ENCODE results near the gene KDM2B.
A peak's percentile ranks its signal among the peaks of the same experiment; 100 is the strongest.

The KDM2B gene

DNA sequence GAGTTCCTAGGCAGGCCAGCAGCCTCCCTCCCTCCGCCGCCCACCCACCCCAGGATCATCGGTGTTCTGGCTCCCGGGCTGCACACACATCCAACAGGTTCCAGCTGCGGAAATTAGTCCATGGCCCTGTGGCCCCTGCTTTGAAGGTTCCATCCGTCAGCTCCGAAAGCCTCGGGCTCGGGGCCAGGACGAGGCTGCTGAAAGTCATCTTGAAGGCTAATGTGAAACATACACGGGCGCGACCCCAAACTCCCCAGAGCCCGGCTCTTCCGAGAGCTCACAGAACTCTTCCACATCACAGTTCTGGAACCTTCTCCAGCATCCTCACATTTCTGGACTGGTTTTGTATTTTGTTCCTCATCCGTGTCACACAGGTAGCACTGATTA, 19.8 kb downstream of the KDM2B start:
- DNase-seq (ENCODE audit: low spot score), result no peak

DNA sequence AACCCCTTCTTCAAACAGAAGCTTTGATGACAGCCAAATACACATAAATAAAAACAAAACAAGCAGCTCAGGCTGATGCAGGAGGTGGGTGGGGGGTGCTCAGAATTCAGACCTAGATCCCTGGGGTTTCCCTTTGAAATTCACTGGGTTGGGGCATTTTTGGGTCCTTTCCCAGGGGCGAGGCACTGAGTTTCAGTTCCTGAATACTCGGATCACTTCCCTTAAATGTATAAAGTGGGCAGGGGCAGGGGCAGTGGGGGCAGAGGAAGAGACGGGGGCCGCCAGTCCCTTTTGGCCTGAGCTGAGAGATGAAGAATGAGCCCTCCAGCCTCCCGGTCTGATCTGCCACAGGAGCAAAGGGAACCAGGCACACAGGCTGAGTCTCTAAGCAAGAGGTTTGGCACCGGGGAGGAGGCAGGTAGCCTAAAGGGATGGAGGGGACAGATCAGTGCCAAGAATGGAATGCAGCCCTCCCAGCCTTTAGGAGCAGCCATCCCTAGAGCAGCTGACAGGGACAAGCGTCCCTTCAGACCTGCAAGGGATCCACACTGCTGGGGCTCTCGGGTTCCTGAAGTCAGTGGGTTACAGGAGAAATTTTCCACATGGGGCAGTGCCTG, 20.3 kb downstream of the KDM2B start:
- no peak for DNase-seq (ENCODE audit: low spot score)

DNA sequence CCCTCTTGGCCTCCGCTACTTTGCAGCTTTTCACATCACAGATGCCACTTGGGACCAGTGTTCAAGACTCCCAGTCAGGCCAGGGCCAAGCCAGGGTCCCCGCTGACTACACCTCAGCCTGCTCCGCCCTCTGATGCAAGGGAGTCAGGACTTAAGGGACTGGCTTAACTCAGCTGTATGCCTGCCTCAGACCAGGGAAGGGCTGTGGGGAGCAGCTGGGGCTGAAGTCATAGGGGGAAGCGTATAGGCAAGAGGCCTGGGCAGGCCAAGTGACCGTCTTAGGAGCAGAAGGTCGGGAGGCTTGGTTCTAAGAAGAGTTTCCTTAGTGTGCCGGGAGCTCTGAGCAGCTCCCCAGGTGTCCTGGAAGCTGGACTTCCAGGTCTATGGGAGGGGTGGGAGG, 21.9 kb downstream of the KDM2B start:
- no peak for DNase-seq (ENCODE audit: low spot score)

DNA sequence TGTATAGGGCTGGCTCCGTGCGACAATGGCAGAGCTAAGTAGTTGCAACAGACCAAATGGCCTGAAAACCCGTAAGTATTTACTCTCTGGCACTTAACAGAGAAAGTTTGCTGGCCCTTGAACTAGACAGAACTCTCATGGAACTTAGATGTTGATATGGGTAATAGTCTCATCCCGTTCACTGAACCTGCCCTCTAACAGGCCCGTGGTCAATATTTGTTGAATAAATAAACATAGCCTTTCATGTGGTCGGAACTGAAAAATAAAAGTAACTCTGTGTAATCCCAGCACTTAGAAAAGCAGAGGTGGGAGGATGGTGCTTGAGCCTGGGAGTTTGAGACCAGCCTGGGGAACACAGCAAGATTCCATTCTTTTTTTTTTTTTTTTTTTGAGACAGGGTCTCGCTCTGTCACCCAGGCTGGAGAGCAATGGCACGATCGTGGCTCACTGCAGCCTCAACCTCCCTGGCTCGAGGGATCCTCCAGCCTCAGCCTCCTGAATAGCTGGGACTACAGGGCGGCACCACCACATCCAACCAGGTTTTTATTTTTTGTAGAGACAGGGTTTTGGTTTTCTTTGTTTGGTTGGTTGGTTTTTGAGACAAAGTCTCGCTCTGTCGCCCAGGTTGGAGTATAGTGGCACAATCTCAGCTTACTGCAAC, 29.7 kb downstream of the KDM2B start:
- no peak for DNase-seq (ENCODE audit: low spot score)

DNA sequence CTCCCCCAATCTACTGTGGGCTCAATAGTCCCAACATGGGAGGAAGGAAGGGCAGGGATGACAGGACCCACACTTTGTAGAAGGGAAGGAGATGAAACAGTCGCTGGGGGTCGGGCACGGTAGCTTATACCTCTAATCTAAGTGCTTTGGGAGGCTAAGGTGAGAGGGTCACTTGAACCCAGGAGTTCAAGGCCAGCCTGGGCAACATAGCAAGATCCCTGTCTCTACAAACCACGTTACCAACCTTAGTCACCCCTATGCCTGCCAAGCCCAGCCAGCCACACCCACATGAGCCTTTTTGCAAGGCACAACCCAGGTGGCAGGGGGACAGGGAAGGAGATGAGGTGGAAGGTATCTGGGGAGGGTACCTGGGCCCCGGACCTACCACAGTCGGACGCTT, 31.7 kb downstream of the KDM2B start:
- DNase-seq (ENCODE audit: low spot score), result no peak

DNA sequence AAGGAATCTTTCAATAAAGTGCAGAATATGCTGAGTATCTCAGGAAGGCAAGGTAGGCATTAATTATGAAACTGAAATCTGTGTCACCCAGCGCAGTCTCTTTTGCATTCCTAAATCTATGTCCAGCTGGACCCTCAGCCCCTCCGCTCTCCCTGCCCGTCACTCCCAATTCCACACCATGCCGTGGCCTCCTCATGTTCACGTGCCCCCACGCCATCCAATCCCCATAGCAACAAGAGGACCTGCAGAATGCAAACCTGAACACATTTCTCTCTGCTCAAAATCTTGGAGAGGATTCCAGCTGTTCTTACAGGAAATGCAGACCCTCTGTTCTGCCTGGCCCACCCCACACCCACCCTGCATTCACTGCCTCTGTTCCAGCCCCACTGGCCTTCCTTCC, 35.3 kb downstream of the KDM2B start:
- no peak for DNase-seq (ENCODE audit: low spot score)

DNA sequence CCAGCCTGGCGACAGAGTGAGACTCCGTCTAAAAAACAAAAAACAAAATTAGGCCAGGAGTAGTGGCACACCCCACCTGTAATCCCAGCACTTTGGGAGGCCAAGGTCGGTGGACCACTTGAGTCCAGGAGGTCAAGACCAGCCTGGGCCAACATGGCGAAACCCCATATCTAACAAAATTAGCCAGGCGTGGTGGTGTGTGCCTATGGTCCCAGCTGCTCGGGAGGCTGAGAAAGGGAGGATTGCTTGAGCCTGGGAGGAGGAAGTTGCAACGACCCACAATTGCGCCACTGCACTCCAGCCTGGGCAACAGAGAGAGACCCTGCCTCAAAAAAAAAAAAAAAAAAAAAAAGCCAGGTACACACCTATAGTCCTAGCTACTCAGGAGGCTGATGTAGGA, 37.0 kb downstream of the KDM2B start:
- no peak for DNase-seq (ENCODE audit: low spot score)

DNA sequence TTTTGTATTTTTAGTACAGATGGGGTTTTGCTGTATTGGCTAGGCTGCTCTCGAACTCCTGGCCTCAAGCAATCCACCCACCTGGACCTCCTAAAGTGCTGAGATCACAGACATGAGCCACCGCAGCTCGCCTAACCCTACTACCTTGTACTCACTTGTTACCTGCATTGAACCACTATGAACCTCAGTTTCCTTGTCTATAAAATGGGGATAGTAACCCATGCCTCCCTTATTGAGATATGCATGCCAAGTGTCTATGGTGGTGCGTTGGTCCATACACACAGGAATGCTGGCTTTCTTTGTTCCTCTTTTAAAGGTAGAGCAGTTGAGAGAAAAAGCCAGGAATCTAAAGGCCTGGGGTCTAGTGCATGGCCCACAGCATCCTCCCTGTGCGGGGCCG, 40.9 kb downstream of the KDM2B start:
- no peak for DNase-seq (ENCODE audit: low spot score)

DNA sequence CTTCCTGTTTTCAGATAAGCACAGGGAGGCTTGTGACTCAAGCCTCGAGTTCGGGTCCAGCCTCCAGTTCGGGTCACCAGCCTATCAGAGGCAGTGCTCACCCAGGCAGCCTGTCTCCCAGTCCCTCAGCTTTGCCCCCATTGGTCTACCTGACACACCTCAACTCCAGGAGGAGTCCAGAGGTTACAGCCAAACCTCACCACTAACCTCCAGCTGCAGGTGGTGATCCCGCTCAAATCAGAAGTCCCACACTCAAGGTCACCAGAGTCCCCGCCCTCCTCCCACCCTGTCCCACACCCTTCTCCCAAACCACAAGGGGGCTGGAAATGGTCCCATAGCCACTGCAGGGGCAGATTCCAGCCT, 42.1 kb downstream of the KDM2B start:
- no peak for DNase-seq (ENCODE audit: low spot score)

DNA sequence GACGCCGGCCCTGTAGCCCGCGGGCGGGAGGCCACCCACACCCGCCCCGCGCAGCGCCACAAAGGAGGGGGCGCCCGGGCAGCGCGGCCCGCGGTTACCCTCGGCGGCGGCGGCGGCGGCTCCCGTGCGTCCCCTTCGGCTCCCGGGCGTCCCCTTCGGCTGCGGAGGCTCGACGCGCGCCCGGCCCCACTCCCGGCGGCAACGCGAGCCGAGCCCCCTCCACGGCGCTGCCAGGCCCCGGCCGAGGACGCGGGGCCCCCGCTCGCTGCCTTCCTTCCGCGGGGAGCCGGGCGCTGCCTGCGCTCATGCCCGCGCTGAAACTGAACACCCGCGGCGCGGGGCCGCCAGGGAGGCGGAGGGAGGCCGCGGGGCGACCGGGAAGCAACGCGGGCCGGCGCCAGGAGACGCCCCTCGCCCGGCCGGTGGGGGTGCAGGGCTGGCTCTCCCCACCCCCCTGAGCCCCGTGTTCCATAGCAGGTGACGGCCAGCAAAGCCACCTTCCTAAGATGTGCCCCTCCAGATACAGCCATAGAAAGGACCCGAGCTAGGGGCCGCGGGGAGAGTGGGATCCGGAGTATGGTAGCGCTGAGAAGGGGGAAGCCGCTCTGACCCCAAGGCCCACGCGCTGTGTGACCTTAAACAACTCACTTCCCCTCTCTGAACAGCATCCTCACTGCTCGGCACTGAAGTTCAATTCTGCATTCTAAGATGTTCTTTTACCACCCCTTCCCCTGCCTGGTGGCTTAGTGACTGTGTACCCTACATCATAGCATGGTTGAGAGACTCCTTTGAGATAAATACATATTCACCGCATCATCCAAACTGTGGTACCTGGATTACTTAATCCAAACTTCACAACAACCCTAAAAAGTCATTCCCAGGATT, 42.8 kb downstream of the KDM2B start:
- no peak for DNase-seq (ENCODE audit: low spot score)

DNA sequence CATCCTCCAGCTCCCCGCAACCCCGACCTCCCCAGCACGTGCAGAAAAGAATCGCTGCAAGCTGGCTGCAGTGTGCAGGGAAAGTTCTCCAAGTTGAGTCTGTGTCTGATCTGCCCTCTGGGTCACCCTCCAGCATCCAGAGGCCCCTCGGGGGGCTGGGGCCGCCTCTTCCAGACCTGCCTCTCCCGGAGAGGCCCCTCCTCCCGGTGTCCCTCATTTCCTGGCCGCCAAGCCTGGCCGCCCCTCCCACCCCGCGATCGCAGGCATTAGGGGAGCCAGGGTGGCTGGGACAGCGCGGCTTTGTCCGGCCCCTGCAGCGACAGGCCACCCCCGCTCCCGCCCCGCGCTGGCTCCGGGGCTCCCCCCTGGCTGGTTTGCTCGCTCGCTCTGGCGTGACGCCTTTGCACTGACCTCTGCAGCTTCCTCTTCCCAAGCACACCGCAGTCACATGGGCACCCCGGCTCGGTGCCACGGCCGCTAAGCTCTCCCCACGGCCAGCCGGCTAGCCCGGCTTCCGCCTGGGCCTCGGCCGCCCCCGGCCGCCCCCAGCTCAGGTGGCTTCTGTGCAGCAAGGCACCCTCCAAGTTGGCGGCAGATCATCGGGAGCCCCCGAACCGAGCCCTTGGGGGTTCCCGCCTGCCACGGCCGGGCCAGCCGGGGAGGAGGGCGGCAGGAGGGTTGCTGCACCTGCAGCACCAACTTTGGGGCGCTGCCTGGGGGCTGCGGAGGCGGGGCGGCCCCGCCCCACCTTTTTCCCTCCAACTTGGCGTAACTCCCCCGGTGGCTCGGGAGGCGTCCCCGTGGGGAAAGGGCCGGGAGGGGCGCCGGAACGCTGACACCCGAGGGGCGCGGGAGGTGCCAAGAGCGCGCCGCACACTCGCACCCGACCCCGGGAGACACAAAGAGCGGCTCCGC, 43.7 kb downstream of the KDM2B start:
- DNase-seq (ENCODE audit: low spot score), result peak; percentile 91

DNA sequence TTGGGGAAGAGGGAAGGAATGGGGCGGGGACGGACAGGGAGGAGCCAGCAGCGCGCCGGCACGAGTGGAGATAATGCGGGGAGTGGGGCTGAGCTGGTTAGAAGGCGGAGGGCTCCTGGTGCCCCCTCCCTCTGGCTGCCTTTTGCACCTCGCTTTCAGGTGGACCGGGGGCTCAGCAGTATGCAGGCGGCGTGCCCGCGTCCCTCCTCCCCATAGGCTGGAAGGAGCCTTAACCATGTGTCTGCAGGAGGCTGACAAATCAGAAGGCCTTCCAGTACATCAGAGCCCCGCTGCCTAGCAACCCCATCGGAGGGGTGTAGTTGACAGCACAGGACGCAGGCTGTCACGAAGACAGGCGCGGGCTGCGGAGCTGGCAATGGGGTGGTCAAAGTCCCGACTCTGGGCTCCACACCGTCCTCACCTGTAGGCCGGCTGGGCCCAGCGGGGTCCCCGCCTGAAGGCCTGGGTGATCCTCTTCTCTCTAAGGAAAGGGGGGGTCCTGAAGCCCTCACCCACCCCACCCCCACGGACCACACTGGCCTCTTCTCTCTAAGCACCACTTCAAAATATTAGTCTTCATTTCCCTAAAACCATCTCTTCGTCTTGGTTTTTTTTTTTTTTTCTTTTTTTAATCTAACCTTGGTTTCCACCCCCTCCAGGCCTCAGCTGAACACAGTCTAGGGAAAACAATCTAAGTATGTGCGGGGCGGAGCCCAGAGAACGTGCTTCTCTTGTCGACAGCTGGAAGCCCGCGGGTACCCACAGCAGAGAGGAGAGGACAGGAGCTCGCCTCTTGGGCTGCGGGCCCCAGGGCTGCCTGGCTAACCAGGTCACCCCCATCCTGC, 44.5 kb downstream of the KDM2B start:
- DNase-seq (ENCODE audit: low spot score), result peak; percentile 91

DNA sequence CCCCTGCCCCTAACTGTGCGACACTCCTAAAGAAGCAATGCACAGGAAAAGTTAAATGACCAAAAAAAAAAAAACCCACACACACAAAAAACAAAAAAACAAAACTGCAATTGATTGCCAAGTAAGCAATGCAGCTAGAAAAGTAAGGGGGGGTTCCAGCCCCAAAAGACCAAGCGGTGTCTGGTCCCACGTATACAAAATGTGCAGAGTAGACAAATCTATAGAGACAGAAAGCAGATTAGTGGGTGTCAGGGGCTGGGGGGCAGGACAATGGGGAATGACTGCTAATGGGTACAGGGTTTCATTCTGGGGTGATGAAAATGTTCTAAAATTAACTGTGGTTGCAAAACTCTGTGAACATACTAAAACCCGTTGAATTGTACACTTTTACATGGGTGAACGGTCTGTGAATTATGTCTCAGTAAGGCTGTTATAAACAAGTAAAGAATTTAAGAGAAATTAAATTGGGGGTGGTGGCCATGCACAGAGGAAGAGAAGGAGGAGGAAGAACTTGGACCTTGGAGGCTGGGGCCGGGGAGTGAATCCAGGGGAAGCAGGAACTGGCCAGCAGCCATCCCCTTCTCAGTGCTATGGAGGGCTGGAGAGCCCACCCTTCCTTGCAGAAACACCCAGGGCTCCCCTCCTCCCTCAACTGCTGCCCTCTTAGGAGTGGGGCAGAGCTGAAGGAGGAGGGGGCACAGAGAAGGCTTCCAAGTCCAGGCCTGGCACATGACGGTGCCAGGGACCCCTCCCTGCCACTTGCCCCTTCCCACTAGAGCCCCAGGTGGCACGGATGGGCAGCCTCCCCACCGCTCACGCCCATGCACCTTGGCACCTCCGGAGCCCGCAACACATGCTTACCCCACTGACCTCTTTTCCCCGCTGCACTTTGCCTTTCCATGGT, 45.4 kb downstream of the KDM2B start:
- DNase-seq (ENCODE audit: low spot score), result no peak

DNA sequence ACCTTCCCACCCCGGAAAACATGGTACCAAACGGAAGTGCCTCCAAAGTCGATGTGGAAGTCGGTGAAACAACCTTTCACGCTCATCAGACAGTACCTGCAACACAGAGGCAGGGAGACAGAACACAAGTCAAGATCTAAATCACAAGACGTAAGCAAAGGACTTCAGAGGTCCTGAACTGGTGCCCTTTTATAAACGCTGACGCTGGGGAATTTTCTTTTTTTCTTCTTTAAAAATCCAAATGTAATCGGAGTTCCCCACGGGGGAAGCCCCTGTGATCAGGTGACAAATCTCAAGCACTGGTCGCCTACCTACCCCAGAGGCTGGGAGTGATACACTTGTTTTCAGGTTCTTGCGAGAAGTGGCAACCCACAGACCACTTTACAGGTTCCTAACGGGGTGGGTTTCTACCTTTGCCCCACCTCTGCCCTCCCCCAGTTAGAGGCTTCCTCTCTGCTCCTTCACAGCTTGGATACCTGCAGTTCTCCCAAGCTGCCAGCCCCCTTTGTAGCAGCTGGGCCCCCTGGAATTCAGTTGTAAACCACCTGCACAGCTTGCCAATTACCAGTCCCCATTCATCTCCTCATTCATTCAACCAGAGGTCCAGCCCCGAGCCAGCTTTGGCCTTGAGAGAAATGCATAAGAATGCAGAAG, 46.2 kb downstream of the KDM2B start:
- no peak for DNase-seq (ENCODE audit: low spot score)

DNA sequence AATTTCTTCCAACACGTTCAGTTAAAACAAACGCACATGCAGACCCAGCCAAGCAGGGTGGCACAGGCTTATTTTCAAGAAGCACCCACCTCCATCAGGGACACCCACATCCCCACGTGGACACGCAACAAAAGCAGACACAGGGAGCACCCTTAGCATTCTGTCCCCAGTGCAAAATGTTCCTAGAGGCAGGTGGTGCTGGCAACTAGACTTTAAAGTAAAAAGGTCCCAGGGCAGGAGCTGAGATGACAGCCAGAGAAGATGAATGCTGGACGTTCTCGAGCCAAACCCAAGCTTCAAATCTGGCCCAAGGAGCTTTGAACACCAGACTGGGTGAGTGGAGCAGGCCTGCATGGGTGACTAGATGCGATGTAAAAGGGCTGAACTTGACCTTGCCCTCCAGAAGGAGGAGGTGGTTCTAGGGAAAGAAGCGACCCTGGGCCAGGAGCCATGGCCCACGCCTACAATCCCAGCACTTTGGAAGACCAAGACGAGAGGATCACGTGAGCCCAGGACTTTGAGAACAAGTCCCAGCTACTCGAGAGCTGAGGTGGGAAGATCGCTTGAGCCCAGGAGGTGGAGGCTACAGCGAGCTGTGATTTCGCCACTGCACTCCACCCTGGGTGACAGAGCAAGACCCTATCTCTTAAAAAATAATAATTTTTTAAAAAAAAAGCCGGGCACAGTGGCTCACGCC, 47.3 kb downstream of the KDM2B start:
- no peak for DNase-seq (ENCODE audit: low spot score)

DNA sequence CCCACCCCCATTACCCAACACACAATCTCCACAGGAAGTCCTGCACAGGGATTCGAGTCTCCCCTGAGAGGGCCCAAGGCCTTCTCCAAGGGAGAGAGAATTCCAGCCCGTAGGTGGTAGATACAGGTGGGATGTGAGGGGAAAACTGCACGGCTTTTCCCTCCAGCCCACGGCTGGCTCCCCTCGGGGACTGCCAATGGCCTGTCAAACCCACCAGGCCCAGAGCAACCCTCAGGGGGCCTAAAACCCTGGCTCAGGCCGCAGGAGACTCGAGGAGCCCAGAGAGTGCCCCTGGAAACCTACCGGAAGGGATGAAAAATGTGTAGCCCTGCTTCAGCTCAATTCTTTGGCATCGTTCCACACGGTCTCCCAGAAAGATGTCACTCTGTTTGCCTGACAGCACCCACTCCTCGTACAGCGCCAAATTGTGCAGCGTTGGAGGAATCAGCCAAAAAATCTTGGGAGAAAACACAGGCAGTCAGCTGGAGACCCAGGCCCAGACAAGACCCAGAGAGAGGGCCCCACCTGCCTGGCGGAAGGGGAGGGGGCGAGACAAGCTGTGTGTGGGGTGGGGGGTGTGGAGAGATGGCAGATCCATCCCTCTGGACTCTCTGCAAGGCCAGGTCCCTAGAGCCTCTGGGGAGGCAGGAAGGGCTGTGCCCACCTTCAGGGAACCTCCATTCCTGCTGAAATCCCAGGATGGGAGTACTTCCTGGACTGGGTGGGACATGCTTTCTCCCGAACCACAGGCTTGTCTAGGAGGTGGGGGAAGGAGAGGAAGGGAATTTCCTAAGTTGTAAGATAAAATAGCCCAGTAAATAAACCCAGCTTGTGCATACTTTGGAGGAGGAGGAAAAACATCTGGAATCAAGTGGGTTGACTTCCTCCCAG, 48.1 kb downstream of the KDM2B start:
- DNase-seq (ENCODE audit: low spot score), result no peak

DNA sequence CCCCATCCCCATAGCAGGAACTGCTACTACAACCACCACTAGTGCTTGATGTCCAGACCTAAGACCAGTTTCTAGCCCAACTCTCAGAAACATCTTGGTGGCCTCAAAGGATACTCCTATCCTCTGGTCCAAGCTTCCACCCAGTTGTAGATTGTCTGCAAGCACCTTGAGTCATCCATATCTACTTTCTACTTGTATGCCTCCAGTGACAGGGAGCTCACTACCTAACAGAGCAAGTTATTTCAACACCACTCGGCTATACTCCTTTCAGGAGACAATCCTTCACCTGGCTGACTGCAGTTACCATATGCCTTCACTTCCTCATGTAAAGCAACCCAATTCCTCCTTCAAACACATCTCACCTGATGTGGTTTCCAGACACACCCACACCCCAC, 49.5 kb downstream of the KDM2B start:
- no peak for DNase-seq (ENCODE audit: low spot score)

Measured in Ammon's horn (tissue), 1 donor.